Body of pancreas (tissue), 4 donors: ENCODE results near the gene LEF1. TPM values are rescaled to one million over a fixed set of nuclear protein-coding genes. Genes with fewer than 3 reads are reported as not detected.

Experiments used
- ATAC-seq: fragments of 150-250 bp; one replicate; pipeline ENCODE4 v1.9.1; 2016
- DNase-seq, 4 donors: peaks; one replicate each; pipeline ENCODE4 v3.0.0-alpha.2; 2019
- H3K27ac ChIP-seq, 4 donors: fragments of 200-600 bp; sonication (generic); 1 replicate in 3 of 4; 2 replicates in 1 of 4; pipeline versions ENCODE4 v1.5.1 to v1.6.1; 2016 to 2019; ENCODE audit warnings: mild to moderate bottlenecking in 1 of 4, mixed read lengths in 1 of 4, moderate library complexity in 1 of 4
- H3K27me3 ChIP-seq, 2 donors: fragments of 200-600 bp; sonication (generic); one replicate each; pipeline ENCODE4 v1.6.0; 2016; ENCODE audit warnings: mild to moderate bottlenecking in 1 of 2
- H3K36me3 ChIP-seq, 2 donors: fragments of 200-600 bp; sonication (generic); replicated peaks in 1 of 2; 2 replicates each; pipeline ENCODE4 v1.5.1; 2016; ENCODE audit warnings: low read depth in 2 of 2; ENCODE audit not compliant: insufficient read depth in 1 of 2
- H3K4me1 ChIP-seq: fragments of 200-600 bp; sonication (generic); one replicate; pipeline ENCODE4 v1.6.0; 2016
- H3K4me3 ChIP-seq, 2 donors: fragments of 200-600 bp; sonication (generic); 1 replicate in 1 of 2; 2 replicates in 1 of 2; pipeline ENCODE4 v1.5.1; 2016 to 2019
- H3K9me3 ChIP-seq, 3 donors: fragments of 200-600 bp; sonication (generic); 1 replicate in 2 of 3; 2 replicates in 1 of 3; pipeline ENCODE4 v1.5.1; 2016
- POLR2A ChIP-seq, 3 donors: fragments of 450-650 bp; IDR thresholded peaks; one replicate each; pipeline ENCODE4 v1.6.1; 2016; ENCODE audit warnings: antibody characterized with exemption in 3 of 3, mild to moderate bottlenecking in 2 of 3
- WGBS, 2 donors: methylation state at CpG; one replicate each; pipeline ENCODE4 v1.1.5; 2017; 5-methylcytosine and 5-hydroxymethylcytosine counted together
- intact Hi-C: fragments of 100-400 bp; cut with DNase I; formaldehyde crosslinking; loops from one replicate; pipeline ENCODE4 v1.15.1; 2023
- total RNA-seq, 2 donors: library from RNA; depleted of rRNA; stranded (reverse); fragments of >200 nt; gene quantifications; one replicate each; pipeline ENCODE4 v1.1.0, GENCODE V29; 2016
- TF ChIP-seq, protein P1 (sequence below), 7 experiments: fragments of 450-650 bp in 4 of 7; fragments of 200-600 bp in 3 of 7; sonication (generic) in 3 of 7; IDR thresholded peaks; one replicate each; pipeline ENCODE4 v1.5.1; 2016 to 2019; ENCODE audit warnings: antibody characterized with exemption in 7 of 7

Gene LEF1
- total RNA-seq, 2 donors from 2014 or later: 1.6 to 5.6 TPM

GRCh38 chr4:108169664-108170063, 932 bp upstream of the LEF1 start:
- WGBS, 2 donors: 12 to 28% methylated on average over 8 of the region's 8 CpGs
- Histone ChIP-seq H3K36me3 (no peaks in the 10 kb centered on the region), H3K4me3 (no peak overlapping the region), H3K27me3 (peaks cover 0 to 51% of the 10 kb centered on the region in 2 donors), H3K27ac (no peak overlapping the region), H3K4me1 (peaks cover 47% of the 10 kb centered on the region), H3K9me3 (no peaks in the 10 kb centered on the region)
- intact Hi-C loops: no loop called here
- TF ChIP-seq, protein P1, sequence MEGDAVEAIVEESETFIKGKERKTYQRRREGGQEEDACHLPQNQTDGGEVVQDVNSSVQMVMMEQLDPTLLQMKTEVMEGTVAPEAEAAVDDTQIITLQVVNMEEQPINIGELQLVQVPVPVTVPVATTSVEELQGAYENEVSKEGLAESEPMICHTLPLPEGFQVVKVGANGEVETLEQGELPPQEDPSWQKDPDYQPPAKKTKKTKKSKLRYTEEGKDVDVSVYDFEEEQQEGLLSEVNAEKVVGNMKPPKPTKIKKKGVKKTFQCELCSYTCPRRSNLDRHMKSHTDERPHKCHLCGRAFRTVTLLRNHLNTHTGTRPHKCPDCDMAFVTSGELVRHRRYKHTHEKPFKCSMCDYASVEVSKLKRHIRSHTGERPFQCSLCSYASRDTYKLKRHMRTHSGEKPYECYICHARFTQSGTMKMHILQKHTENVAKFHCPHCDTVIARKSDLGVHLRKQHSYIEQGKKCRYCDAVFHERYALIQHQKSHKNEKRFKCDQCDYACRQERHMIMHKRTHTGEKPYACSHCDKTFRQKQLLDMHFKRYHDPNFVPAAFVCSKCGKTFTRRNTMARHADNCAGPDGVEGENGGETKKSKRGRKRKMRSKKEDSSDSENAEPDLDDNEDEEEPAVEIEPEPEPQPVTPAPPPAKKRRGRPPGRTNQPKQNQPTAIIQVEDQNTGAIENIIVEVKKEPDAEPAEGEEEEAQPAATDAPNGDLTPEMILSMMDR (IDR thresholded peaks at IDR 0.05): no peak
- no peak for TF ChIP-seq POLR2A (IDR thresholded peaks at IDR 0.05)
- no peak for ATAC-seq
- no peak for DNase-seq

DNA sequence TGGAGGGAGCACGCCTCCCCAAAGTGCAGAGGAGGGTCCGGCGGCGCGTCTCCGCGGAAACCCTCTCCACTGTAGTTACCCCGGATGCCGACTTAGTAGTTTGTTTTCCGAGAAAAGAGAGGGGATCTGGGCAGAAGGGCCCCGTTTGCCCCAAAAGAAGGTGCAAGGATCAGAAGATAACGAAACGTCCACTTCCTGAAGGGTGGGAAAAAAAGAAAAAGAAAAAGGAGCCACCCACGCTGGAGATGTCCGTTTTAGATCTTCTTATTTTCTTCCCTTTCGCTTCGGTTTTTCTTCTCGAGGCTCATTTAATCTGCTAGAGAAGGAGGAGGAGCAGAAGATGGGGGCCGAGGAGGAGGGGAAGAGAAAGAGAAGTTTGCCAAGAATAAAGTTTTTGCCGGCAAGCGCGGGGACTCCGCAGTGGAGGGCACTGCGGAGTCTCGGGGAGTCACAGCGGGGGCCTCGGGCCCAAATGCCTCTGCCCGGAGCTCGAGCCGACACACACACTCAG, 517 bp downstream of the LEF1 start:
- peaks cover 0 to 51% of the 10 kb centered on the region in 2 donors for H3K27me3 ChIP-seq
- ATAC-seq: no peak

GRCh38 chr4:108166441-108167315, 2.1 kb downstream of the LEF1 start:
- WGBS, 2 donors: 2 to 5% methylated on average over 26 to 57 of the region's 58 CpGs
- no peaks in the 10 kb centered on the region for H3K9me3 ChIP-seq
- peaks cover 30% of the 10 kb centered on the region for H3K4me1 ChIP-seq
- H3K36me3 ChIP-seq: no peaks in the 10 kb centered on the region
- TF ChIP-seq, protein P1 (IDR thresholded peaks at IDR 0.05): no peak
- TF ChIP-seq POLR2A (IDR thresholded peaks at IDR 0.05): no peak
- peak; percentile 17 to 56 (median 28) for DNase-seq
- intact Hi-C loops: no loop called here
- H3K27ac ChIP-seq: no peak overlapping the region
- H3K27me3 ChIP-seq: peaks cover 0 to 41% of the 10 kb centered on the region in 2 donors
- no peak overlapping the region for H3K4me3 ChIP-seq
- ATAC-seq: peak; percentile 70

More for the DNA sequence above, 517 bp downstream of the LEF1 start:
- no peaks in the 10 kb centered on the region for H3K36me3 ChIP-seq
- H3K27ac ChIP-seq: no peak overlapping the region
- TF ChIP-seq POLR2A (IDR thresholded peaks at IDR 0.05): no peak
- DNase-seq: no peak
- peak overlapping the region in 1 of 2 donors; percentile 15 for H3K4me3 ChIP-seq
- H3K4me1 ChIP-seq: peaks cover 42% of the 10 kb centered on the region
- 1% methylated on average over 27 to 30 of the region's 30 CpGs for WGBS, 2 donors
- intact Hi-C loops: no loop called here
- no peaks in the 10 kb centered on the region for H3K9me3 ChIP-seq

DNA sequence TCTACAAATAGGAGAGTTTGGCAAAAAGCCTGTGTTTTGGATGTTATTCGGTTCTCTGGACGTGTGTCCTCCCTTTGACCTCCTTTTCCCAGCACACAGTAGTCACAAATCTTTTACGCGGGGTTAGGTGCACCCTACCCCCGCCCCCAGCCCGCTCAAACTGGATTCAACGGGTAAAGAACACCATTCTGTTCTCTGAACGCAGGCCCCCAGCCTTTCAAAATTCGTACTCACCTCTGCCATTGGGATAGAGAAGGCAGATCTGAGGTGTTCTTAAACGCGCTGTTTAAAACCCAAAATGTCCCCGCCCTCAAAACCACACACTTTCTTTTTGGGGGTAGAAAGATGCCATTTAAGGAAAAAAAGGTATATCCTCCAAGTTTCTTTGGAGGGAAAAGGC, 2.7 kb downstream of the LEF1 start:
- Histone ChIP-seq H3K27ac (no peak overlapping the region), H3K27me3 (peaks cover 0 to 36% of the 10 kb centered on the region in 2 donors), H3K4me3 (no peak overlapping the region), H3K36me3 (no peaks in the 10 kb centered on the region), H3K4me1 (peaks cover 30% of the 10 kb centered on the region), H3K9me3 (no peaks in the 10 kb centered on the region)
- ATAC-seq (no peak), DNase-seq (no peak)
- intact Hi-C loops: no loop called here
- WGBS, 2 donors: 30 to 33% methylated on average over 12 of the region's 12 CpGs
- TF ChIP-seq POLR2A (IDR thresholded peaks at IDR 0.05): no peak
- TF ChIP-seq, protein P1 (IDR thresholded peaks at IDR 0.05): no peak

- ATAC-seq: no peak
- WGBS, 2 donors: 53 to 57% methylated on average over 10 of the region's 10 CpGs
- H3K4me3 ChIP-seq: no peak overlapping the region
- no peak for DNase-seq
- intact Hi-C loops: no loop called here
- H3K9me3 ChIP-seq: no peaks in the 10 kb centered on the region
- H3K27ac ChIP-seq: no peak overlapping the region
- peaks cover 30% of the 10 kb centered on the region for H3K4me1 ChIP-seq
- TF ChIP-seq, protein P1 (IDR thresholded peaks at IDR 0.05): no peak
- TF ChIP-seq POLR2A (IDR thresholded peaks at IDR 0.05): no peak
- peaks cover 0 to 32% of the 10 kb centered on the region in 2 donors for H3K27me3 ChIP-seq
- H3K36me3 ChIP-seq: no peaks in the 10 kb centered on the region
Measured at GRCh38 chr4:108165586-108165985, 3.1 kb downstream of the LEF1 start.
